ENCODE measurements around the gene SEMA5A. TPM values are rescaled to one million over a fixed set of nuclear protein-coding genes. Genes with fewer than 3 reads are reported as not detected.
"Not testable (repeated sequence)": the region's sequence is repeated elsewhere in the genome, so short reads cannot be mapped to it uniquely, and the experiment has no call there.

SEMA5A gene
- total RNA-seq, 1 donor from 2014 or later = 1.3 TPM

DNA sequence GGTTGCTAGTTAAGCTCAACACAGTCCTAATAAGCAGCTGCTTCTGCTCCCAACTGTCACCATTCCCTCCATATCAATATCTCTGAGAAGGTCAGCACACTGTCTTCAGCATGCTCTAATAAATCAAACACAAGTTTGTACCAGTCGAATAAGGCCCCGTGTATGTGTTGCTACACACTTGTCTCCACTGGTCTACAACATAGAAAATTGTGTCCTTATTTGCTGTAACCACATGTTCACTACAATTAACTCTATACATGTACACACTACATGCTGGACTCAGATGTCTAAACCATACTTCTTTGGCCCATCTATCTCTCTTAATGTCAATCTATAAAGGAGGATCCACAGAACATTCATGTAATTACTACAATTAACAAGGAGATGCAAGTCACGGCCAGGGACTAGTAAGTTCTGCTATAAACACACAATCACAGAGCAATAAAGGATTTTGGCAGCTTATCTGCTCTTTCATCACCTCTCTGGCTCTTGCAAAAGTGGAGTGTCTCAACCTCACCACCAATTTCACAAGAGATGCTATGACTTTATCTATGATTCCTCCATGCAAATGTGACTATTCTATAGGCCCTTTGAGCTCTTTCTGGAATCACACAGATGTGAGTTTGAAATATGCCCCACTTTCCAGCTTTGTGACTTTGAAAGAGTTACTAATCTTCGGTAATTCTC is 143.9 kb downstream of the SEMA5A start:
- intact Hi-C loops (cut with micrococcal nuclease) = no loop called here

DNA sequence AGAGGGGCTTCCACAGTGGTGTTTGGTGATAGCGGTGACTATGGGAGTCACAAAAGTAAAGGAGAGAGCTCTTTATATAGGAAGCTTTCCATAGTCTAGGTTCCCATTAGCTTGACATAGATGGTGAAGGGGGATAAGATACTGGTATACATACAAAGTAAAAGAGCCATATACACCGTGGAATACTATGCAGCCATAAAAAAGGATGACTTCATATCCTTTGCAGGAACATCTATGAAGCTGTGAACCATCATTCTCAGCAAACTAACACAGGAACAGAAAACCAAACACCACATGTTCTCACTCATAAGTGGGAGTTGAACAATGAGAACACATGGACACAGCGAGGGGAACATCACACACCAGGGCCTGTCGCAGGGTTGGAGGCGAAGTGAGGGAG is 146.1 kb downstream of the SEMA5A start:
- intact Hi-C loops (cut with micrococcal nuclease) = not testable (repeated sequence)

DNA sequence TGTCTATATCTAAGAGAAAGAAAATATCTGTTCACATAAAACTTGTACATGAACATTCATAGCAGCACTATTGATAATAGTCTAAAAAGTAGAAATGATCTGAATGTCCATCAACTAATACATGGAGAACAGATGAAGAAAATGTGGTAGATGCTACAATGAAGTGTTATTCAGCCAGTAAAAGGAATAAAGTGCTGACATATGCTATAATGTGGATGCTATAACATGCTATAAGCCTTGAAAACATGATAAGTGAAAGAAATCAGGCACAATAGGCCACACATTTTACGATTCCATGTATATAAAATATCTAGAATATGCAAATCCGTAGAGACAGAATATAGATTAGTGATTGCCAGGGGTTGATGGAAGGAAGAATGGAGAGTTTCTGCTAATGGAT is 146.8 kb downstream of the SEMA5A start:
- intact Hi-C loops (cut with micrococcal nuclease) = no loop called here

DNA sequence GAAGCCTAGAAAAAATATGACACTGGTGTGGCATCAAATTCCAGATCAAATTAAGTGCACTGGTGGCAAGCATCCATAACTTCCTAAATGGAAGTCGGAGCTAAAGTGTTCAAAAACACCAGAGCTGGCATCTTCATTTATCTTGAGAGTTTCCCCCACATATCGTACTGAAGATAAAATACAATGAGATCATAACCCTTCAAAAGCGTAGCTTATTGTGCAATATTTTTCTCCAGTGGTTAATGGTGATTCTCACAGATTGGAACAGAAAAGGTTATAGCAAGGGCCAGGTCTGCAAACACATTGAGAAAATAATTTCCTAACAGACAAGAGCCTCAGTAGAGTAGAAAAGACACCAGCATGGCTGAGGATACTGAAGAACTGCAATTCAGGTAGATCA is 147.6 kb downstream of the SEMA5A start:
- intact Hi-C loops (cut with micrococcal nuclease) = no loop called here

DNA sequence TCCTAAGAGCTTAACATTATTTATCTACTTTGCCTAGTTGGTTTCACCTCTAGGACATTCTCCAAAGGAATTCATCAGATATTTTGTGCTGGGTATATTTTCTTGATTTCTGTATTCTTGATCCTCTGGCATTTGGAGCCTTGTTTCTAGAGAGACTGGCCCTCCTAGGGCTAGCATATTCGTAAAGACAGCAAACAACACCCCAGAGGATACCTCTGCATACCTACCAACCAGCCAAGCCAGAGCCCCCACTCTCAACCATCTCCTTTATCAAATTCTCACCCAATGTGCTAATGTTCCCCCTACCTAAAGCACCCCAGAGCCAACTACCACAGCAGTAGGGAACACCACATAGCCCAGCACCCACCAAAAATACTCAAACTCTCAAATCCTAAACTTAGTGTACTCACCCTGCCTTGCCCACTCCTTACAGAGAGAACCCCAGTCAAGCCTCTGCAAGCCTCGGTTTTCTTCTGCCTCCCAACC is 149.5 kb downstream of the SEMA5A start:
- intact Hi-C loops (cut with micrococcal nuclease) = no loop called here

DNA sequence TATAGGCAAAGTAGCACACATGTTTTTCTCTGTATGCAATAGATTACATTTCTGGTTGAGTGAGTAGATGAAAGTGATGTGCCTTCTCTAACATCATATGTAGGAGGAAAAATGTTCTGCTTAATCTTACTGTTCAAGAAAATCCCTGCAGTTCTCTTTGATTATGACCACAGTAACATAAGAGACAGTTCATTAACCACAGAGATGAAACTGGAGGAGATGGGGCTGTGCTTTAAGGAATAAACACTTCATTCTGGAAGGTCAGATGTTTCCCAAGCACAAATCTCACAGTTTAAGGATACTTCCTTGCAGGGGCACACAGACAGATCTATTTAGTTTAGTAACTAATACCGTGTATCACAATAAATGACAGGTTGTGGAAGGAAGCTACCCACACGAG is 150.2 kb downstream of the SEMA5A start:
- intact Hi-C loops (cut with micrococcal nuclease) = no loop called here

DNA sequence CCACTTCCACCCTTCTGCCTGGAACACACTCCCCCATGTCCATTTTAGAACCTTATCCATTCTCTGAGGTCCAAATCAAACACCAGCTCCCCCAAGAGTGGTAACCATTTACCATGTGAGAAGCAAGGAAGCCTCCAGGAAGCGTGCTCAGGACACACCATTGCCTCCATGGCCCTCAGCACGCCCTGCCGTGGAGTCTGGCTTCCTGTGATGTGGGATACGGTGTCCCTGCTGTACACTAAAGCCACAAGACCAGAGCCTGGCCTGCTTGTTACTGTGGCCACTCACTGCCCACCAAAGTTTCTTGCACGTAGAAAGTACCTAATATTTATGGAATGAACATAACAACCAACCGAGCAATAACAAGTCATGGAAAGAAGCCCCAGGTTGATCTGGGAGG is 151.7 kb downstream of the SEMA5A start:
- intact Hi-C loops (cut with micrococcal nuclease) = no loop called here

DNA sequence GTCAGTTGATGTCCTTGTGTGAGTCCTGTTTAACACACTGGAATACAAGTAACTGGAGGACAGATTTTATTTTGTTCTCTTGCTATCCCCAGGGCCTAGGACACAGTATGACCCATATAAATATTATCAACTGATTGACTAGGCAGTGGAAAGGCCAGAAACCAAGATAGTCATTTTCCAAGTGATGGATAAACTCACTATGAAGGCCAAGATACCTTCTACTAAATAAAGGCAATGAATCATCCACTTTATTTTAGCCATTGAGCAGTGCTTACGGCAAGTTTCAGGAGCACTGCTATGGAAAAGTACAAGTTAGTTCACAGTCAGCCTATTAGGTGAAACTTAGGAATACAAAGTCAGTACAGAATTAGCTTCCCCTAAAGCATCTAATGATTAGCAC is 153.2 kb downstream of the SEMA5A start:
- intact Hi-C loops (cut with micrococcal nuclease) = no loop called here

DNA sequence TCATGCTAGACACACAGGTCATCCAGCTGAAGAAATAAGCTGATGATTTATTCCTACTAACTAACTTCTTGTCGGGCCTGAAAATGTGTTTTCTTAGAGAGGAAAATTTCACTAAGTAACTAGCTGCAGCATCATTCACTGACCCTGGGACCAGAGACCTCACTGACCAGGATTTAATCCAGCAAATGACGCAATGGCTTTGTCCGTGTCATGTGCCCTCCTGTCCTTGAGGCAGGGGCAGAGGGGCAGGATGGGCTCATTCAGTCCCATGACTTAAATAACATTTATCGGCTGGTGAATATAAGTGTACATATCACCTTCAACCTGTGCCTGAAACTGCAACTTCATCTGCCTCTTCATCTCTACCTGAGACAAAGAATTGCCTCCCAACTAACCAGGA is 154.8 kb downstream of the SEMA5A start:
- intact Hi-C loops (cut with micrococcal nuclease) = no loop called here

DNA sequence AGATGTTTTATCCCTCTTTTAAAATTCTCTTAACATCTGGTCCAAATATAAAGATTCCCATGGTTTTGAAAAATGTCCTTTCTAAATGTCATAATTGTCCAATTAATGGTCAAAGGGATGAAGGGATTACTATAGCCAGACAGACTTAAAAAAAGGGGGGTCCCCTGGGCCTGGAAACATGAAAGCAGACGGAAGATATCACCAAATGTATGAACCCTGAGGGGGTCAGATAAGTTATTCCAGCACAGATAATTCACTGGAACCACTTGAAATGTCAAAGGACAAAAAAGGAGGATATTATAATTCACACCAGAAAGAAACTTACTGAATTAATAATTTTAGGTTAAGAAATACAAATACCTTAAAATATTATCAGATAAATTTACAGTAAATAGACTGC is 155.8 kb downstream of the SEMA5A start:
- intact Hi-C loops (cut with micrococcal nuclease) = no loop called here

DNA sequence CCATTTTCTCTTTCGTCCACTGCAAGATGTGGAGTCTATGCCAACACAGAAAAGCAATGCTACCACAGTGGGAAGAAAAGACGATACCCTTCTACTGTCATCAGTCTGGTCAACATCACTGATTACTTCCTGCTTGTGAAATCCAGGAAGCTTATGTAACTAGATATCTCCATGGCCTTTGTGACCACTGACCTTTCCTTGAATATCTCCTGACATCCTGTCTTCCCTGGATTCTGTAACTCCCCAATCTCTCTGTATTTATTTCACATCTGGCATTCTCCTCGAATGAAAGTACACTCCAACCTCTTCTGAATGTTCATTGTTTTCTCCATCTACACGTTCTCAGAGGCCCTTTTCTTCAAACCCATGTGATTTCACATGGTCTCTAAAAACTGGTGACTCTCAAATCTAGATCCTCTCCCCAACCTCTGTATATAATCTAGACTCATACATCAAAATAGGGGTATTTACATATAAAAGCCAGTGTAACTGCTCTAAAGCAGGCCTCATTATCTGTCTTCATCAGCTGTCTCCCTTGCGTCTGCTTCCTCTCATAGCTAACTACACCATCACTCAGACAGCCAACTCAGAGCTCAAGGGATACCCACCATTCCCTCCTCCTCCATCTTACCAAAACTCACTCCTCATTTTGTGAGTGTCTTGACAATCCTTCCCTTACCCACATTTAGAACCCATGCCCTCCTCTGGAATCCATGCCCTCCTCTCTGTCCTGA is 156.8 kb downstream of the SEMA5A start:
- intact Hi-C loops (cut with micrococcal nuclease) = no loop called here

DNA sequence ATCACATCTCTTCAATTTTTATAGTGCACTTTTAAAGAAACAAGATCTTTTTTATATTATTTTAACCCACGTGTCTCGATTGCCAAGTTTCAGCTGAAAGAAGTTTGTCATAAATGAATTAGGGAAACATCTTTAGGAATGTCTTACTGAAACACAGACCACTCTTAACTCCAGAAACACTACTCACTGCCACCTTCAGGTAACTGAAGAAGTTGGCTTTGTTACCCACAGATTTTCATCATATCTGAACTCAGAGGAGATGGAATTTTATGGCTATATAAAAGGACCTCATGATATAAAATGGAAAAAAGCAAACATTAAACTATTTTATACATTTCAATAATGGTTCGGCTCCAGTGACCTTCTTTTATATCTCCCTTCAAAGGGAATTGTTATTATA is 158.0 kb downstream of the SEMA5A start:
- intact Hi-C loops (cut with micrococcal nuclease) = no loop called here

DNA sequence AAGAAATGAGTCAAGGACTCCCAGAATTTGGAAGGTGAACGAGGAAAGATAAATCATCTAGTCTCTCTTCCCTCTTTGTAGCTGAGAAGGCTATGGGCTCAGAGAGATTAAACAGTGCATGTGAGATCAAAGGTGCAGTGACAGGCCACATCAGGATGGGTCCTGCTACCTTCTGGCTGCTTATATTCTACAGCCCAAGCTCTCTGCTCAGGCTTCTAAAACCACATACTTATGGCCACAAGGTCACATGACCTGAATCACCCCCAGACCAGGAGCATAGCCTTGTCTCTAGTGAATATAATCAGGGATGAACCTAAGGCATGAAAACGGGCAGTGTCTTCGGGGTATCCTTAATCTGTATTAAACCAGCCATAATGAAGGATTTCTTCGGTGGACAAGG is 158.9 kb downstream of the SEMA5A start:
- intact Hi-C loops (cut with micrococcal nuclease) = no loop called here

DNA sequence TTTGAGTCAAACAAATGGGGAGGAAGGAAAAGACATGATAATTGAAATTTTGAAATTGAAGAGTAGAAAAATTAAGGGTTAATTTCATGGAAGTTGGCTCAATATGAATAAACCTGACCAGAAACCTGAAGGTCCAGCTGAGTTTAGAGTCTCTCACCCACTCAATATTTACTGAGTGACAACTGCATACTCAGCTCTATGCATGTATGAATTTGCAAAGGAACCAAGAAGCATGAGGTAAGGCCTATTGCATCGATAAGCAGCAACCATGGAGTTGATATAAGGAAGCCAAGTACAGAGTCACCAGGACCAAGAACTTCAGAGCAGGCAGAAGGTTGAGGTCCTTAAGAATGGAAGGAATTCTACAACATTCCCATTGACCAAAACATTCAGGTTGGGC is 163.4 kb downstream of the SEMA5A start:
- intact Hi-C loops (cut with micrococcal nuclease) = no loop called here

DNA sequence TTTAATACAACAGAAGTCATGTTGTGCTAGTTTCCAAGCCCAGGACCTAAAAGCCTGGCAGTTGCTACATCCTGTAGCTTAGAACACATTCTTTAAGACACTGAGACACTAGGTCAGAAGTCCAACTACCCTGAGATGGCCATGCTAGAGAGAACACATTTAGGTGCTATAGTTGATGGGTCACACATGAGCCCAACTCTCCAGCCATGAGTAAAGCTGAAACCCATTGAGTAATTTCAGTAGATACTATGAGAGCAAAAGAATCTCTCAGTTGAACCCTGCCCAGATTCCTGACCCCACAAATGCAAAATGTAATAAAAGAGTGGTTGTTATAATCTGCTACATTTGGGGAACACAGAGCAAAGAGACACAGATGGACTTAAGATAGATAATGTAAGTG is 164.4 kb downstream of the SEMA5A start:
- intact Hi-C loops (cut with micrococcal nuclease) = no loop called here

DNA sequence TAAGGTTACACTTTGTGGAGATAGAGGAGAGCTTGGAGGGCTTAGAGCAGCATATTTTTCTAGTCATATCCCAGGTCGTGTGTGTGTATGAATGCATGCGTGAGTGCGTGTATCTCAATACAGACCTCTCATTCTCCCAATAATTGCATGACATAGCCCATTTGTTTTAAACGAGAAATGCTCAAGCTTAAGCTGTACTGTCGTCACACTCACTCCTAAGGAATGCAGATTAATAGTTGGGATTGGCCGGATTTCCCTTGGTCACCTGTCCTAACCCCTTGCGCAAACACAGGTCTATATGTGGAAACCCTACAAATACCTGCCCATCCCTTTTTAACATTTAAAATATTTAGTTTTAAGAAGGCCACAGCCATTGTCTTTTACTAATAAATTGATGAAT is 165.8 kb downstream of the SEMA5A start:
- intact Hi-C loops (cut with micrococcal nuclease) = no loop called here

DNA sequence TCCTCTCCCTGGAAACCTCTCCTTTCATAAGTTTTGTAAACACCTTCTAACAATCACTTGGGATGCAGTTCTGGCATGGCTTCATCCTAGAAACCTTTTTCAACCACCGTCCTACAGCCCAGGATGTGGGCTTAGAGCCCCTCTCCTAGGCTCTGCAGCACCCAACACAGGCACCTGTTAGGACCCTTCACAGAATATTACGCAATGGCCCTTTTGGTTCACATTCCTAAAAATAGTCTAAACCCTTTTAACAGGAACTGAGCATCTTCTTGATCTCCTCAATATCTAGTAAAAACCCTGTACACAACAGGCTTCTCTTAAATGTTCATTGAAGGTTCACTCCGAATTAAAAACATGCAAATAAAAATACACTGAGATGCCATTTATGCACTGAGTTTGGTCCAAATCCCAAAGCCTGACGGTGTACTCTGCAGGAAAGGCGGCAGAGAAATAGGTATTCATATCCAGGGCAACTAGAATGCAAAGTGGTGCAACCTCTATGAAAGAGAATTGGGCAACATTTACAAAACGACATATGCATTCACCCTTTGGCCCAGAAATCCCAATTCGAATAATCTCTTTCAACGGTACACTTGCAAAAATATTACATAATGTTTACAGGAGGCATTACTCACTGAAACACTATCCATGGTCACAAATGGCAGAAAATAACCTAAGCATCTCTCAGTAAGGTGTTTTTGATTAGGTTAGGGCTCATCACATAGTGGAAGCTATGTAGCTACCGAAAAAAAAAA is 169.3 kb downstream of the SEMA5A start:
- intact Hi-C loops (cut with micrococcal nuclease) = no loop called here

DNA sequence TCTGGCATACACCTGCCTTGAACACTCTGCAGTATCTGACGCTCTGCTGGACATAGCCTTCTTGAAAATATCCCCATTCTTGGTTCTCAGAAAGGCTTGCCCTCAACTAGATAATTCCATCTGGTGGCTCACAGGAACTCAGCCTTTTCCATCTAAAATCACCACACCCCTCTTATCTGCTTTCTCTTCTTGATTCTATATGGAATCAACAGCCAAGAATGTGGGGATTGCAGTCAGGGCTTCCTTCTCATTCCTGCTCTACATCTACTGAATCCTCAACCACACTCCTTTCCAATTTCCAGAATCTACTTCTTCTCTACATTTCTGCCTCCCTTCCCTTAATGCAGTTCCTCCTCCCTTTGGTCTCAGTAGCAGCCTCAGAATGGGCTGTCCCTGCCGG is 170.1 kb downstream of the SEMA5A start:
- intact Hi-C loops (cut with micrococcal nuclease) = no loop called here

DNA sequence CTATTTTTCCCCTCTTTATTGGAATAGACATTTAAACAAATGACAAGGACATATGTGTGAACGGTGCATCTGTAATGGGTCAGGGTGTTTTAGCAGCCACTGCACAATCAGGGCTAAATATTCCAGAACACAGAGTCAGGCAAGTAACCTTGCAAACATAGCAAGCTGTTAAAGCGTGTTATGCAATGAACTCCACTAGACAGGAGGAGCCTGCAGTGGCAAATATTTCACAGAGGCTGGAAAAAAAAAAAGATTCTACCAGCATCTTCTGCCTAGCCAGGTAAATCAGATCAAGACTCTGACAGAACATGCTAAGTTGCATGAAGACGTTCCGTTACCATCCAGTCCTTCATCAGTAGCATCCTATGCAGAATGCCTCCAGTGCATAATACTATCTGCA is 171.8 kb downstream of the SEMA5A start:
- intact Hi-C loops (cut with micrococcal nuclease) = no loop called here

DNA sequence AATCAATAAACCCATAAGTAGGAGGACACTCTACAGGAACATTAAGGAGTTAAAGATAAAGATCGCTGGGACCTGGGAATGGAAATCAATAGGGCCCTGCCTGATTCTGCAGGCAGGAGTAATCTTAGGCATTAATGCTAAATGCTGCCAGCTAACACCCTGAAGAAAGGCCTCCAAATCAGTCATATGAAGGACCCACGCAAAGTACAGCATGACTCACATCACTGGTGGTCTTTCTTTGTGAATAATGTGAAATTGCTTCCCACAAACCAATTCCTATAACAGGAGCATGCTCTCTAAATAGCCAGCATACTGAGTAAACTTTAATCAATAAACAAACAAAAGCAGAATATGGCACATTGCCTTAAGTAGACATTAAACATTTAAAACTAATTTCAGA is 172.3 kb downstream of the SEMA5A start:
- intact Hi-C loops (cut with micrococcal nuclease) = no loop called here

DNA sequence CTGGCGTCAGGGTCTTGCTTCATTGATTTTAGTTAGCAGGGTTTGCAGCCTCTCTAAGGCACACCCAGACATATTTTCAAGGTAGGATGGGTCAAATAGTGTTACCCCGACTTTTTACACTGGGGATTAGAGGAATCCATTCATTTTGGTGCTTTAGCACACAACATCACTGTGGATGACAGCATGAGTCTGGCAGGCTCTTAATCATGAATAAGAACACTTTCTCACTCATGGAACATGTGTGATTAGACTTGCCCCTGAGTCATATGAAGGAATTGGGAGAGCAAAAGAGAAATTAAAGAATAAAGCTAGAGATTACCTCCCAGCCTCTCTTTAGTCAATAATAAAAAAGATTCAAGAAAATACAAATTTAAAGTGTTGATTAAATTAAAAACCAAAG is 175.6 kb downstream of the SEMA5A start:
- intact Hi-C loops (cut with micrococcal nuclease) = no loop called here

DNA sequence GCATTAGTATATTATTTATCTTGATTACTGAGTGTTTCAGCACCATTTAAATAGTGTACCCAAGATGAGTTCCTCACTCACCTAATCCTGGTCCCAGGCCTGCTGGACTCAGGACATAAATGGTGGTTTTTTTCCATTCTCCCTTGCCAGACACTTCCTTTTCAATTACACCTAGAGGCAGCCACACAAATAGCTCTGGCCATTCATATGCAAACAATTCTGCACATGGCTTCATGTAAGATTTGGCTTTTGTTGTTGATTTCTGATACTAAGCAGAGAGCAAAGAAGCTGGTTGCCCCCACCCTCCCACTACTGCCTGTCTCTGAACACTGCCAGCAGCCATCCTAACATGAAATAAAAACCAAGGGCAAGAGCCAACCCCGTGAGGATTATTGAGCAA is 180.4 kb downstream of the SEMA5A start:
- intact Hi-C loops (cut with micrococcal nuclease) = no loop called here

All from T-helper 2 cell treated with Interferon-gamma antibody and Interleukin-4, amounts not matched to agents 100 ng/mL and 5 ng/mL, for 36 hours (primary cell).